Fibroblast of the aortic adventitia (primary cell): ENCODE data around the gene FBP1. TPM values are rescaled to one million over a fixed set of nuclear protein-coding genes. Genes with fewer than 3 reads are reported as not detected.

Experiments used
- DNase-seq: peaks from one replicate; pipeline ENCODE4 v3.0.0-alpha.2; 2010; ENCODE audit warnings: low read depth
- H3K4me3 ChIP-seq: 2 replicates; pipeline ENCODE4 v1.5.1; 2011; ENCODE audit warnings: low read depth, mild to moderate bottlenecking, control low read depth, low read length, moderate library complexity
- total RNA-seq: library from RNA; depleted of rRNA; stranded (reverse); fragments of >200 nt; gene quantifications from 2 replicates; pipeline ENCODE4 v1.2.3, GENCODE V29; 2012; ENCODE audit warnings: low replicate concordance
- TF ChIP-seq, protein P1 (sequence below): IDR thresholded peaks from 2 replicates; pipeline ENCODE4 v1.5.1; 2011; ENCODE audit warnings: mild to moderate bottlenecking, low read length, control low read depth, inconsistent platforms; ENCODE audit not compliant: insufficient read depth

Gene FBP1
- total RNA-seq, 1 donor: not detected

DNA sequence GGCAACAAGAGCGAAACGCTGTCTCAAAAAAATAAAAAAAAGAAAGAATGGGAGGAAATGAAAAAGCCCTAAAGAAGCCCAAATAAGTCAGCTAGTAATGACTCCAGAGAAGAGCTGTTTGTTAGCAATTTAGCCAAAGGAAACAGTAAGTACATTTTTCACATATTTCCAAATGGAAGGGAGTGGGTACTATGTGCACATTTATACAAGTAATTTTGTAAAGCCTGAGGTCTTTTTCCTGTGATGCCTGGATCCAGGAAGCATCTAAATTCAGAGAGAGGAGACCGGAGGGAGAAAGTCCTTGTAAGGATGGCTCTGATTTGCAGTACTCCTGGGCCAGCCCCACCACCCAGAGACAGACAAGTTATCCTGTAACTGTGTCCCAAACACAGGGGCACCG is 14.7 kb downstream of the FBP1 start:
- H3K4me3 ChIP-seq: no peak overlapping the region
- peak; percentile 43 for DNase-seq
- TF ChIP-seq, protein P1, sequence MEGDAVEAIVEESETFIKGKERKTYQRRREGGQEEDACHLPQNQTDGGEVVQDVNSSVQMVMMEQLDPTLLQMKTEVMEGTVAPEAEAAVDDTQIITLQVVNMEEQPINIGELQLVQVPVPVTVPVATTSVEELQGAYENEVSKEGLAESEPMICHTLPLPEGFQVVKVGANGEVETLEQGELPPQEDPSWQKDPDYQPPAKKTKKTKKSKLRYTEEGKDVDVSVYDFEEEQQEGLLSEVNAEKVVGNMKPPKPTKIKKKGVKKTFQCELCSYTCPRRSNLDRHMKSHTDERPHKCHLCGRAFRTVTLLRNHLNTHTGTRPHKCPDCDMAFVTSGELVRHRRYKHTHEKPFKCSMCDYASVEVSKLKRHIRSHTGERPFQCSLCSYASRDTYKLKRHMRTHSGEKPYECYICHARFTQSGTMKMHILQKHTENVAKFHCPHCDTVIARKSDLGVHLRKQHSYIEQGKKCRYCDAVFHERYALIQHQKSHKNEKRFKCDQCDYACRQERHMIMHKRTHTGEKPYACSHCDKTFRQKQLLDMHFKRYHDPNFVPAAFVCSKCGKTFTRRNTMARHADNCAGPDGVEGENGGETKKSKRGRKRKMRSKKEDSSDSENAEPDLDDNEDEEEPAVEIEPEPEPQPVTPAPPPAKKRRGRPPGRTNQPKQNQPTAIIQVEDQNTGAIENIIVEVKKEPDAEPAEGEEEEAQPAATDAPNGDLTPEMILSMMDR: no peak

DNA sequence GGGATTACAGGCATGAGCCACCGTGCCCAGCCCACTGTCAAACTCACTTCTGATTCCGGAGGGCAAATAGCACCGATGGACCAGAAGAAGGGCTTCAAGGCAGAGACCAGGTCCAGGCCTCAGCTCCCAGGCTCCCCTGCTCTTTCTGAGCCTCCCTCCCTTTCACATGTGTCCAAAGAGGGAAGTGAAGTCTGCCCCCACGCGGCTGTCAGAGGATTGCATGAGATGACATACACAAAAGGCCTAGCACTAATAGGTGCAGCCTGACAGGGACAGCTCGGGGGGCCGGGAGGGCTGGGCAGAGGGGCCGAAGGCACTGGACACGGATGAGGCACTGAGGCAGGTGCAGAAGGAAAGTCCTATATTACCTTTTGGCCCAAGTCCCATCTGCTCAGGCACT is 16.1 kb downstream of the FBP1 start:
- TF ChIP-seq, protein P1: peak; percentile 23
- no peak overlapping the region for H3K4me3 ChIP-seq
- DNase-seq: no peak

DNA sequence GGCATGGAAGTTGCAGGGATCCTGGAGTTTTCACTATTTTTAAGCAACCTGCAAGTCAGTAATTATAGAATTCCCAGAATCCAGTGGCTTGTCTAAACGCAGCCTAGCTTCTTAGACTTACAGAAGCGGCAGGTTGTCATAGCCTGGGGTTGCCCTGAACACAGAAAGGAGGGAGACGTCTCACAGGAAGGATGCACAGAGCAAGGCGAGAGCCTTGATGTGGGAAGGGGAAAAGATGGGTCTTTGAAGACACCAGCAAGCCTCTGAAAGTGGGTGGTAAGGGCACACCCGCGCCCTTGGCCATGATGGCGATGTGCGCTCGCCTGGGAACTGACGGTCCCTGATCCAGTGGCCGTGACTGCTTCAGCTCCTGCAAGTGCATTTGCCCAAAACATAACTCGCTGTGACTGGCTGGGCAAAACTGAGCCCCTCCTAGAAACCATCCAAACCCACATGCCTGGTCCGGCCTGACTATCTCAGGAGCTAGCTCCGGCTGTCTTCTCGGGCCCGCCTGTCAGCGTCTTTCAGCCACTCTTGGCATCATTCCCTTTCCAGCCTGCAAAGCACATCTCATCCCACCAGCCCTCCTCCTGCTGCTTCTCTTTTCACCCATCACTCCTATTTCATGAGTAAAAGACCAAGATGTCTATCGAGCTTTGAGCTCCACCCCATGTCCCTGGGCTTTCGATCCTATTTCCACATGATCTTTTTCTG is 17.1 kb downstream of the FBP1 start:
- H3K4me3 ChIP-seq: no peak overlapping the region
- TF ChIP-seq, protein P1: no peak

DNA sequence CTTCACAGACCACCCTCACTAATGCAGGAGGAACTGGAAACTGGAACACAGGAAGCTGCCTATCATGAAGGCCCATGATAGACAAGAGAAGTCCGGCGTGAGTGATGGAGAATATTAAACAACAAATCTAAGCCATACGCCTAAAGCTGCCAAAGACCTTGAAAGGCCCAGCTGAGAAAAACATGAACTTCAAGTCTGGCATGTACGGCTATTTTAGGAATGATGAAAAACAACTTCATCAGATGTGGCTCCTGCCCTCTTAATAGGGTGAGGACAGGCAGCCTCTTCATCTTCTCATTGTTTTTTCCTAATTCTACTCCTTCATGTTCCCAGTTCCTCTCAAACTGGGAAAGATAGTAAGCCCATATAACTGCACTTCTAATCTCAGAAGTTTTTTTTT is 20.3 kb downstream of the FBP1 start:
- no peak overlapping the region for H3K4me3 ChIP-seq
- TF ChIP-seq, protein P1: no peak
- no peak for DNase-seq

More for the DNA sequence above, 17.1 kb downstream of the FBP1 start:
- DNase-seq: no peak

DNA sequence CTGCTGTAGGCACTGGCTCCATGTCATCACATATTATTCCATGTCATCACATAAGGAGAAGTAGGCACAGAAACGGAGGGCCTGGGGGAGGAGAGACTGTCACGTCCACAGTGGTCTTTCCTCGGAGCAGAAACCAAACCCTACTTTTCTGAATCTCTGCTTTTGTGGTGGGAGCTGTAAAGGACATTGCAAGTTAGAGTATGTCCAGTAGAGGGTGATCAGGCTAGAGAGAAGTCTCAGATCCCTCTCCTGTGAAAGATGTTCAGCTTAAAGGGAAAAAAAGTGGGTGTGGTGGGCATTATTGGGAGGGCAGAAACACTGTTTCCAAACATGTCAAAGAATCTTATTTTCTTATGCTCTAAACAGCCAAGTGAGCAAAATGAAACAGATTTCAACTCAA is 26.3 kb downstream of the FBP1 start:
- TF ChIP-seq, protein P1: peak; percentile 22
- no peak overlapping the region for H3K4me3 ChIP-seq
- DNase-seq: no peak

DNA sequence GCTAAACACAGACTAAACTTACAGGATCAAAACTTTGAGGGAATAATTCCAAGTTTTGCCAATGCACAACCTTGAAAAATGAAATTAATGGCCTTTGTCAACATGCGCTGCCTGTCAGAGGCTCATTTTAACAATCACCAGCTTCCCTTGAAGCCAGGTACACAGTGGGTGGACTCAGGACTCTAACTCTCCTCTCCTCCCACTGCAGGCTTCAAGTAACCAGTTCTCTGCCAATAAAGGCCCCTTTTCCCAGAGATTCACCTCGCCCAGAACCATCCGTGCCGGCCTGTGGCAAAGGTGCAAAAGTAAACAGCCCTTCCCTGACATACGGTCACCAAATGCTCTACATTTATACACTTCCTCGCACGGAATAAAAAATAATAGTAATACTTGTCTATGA is 27.2 kb downstream of the FBP1 start:
- TF ChIP-seq, protein P1: no peak
- no peak for DNase-seq
- no peak overlapping the region for H3K4me3 ChIP-seq

DNA sequence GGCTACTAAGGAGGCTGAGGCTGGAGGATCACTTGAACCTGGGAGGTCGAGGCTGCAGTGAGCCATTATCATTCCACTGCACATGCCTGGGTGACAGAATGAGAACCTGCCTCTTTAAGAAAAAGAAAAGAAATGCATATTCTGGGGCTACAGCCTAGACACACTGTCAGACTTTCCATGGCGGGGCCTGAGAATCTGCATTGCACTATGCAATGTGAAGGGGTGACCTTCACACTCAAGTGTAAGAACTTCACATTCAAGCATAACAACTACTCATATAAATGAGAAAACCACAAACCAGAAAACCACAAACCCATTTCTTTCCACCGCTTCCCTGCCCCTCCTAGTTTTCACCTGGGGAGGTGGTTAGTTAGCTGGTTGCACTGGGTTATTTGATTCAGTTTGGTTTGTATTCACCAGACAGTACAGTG is 27.7 kb downstream of the FBP1 start:
- DNase-seq: no peak
- H3K4me3 ChIP-seq: no peak overlapping the region
- TF ChIP-seq, protein P1: no peak
